ENCODE data around the gene RFX1. TPM values are rescaled to one million over a fixed set of nuclear protein-coding genes. Genes with fewer than 3 reads are reported as not detected.

RFX1 gene
- total and polyA plus RNA-seq, 7 donors: 1.6 to 7.9 (median 2.1) TPM

DNA sequence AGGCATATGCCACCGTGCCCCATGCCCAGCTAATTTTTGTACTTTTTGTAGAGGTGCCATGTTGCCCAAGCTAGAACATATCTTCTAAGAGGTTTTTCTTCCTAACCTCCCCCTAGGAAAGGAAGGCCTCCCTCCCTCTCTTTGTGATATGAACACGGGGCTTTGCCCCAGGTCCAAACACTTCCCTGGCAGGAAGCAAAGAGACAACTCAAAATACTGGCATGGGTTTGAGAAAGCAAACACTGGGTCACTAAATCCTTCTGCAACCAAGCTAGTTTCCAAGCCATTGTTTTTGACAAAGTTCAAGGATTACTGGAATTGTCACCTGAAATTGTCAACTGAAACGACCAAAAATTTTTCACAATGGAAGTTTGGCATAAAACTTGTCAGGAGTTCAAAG, 91.3 kb downstream of the RFX1 start:
- H3K36me3 ChIP-seq: peaks cover 13 to 94% (median 55%) of the 10 kb centered on the region in 4 donors
- 70 to 87% methylated on average over 3 of the region's 3 CpGs for WGBS, 2 donors
- DNase-seq: no peak
- H3K27ac ChIP-seq: no peak overlapping the region
- no peak overlapping the region for H3K4me3 ChIP-seq
- no peak for TF ChIP-seq POLR2AphosphoS5 (IDR thresholded peaks at IDR 0.05)
- TF ChIP-seq EP300 (IDR thresholded peaks at IDR 0.05): no peak
- TF ChIP-seq POLR2A (IDR thresholded peaks at IDR 0.05): no peak
- no peak for TF ChIP-seq CTCF (IDR thresholded peaks at IDR 0.05)
- no peaks in the 10 kb centered on the region for H3K9me3 ChIP-seq
- H3K4me1 ChIP-seq: no peaks in the 10 kb centered on the region
- intact Hi-C loops (cut with DNase I): no loop called here
- H3K27me3 ChIP-seq: no peaks in the 10 kb centered on the region

DNA sequence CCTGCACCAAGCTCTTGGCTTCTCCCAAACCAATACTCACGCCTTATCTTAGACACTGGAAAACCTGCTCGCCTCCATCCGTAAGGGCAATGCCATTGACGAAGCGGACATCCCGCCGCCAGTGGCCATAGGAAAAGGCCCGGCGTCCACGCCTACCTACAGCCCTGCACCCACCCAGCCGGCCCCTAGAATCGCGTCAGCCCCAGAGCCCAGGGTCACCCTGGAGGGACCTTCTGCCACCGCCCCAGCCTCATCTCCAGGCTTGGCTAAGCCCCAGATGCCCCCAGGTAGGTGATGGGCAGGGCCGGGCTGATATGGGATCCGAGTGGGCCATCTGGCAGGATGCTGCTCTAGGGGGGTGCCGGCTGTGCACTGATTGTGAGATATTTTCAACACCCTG, 92.8 kb downstream of the RFX1 start:
- DNase-seq: no peak
- Histone ChIP-seq H3K4me3 (no peak overlapping the region), H3K4me1 (no peaks in the 10 kb centered on the region), H3K27me3 (no peaks in the 10 kb centered on the region), H3K36me3 (peaks cover 6 to 85% (median 44%) of the 10 kb centered on the region in 4 donors), H3K9me3 (no peaks in the 10 kb centered on the region), H3K27ac (no peak overlapping the region)
- intact Hi-C loops (cut with DNase I): no loop called here
- TF ChIP-seq CTCF (IDR thresholded peaks at IDR 0.05) (no peak), POLR2A (IDR thresholded peaks at IDR 0.05) (no peak), EP300 (IDR thresholded peaks at IDR 0.05) (no peak), POLR2AphosphoS5 (IDR thresholded peaks at IDR 0.05) (no peak)
- 94 to 95% methylated on average over 17 of the region's 17 CpGs for WGBS, 2 donors

Other genes starting within 250 kb of the RFX1 start
- 10 to 100 TPM; 26.2 to 70.9 (median 41.3) TPM for gene MRI1, start 241.8 kb downstream of the RFX1 start, total RNA-seq
- 10 to 100 TPM in 2 of 3 donors, 1 to 10 TPM in 1; 5.8 to 27.4 (median 12.0) TPM for gene MRI1, start 241.8 kb downstream of the RFX1 start, polyA plus RNA-seq
- 100 to 1,000 TPM; 139 to 229 (median 198) TPM for gene C19orf53, start 231.9 kb downstream of the RFX1 start, total RNA-seq
- gene C19orf53, start 231.9 kb downstream of the RFX1 start, polyA plus RNA-seq: 100 to 1,000 TPM; 105 to 133 (median 113) TPM
- gene ZSWIM4, start 210.9 kb downstream of the RFX1 start, total RNA-seq: 1 to 10 TPM; 2.3 to 4.4 (median 3.3) TPM
- gene ZSWIM4, start 210.9 kb downstream of the RFX1 start, polyA plus RNA-seq: 1 to 10 TPM in 2 of 3 donors, under 1 TPM in 1; 0.60 to 3.3 (median 1.4) TPM
- not detected for gene NANOS3, start 129.2 kb downstream of the RFX1 start, total RNA-seq
- under 1 TPM in 1 of 3 donors, not detected in 2; 0.16 TPM for gene NANOS3, start 129.2 kb downstream of the RFX1 start, polyA plus RNA-seq
- gene BRME1, start 100.2 kb downstream of the RFX1 start, total RNA-seq: 1 to 10 TPM in 3 of 4 donors, under 1 TPM in 1; 0.99 to 3.6 (median 1.3) TPM
- gene BRME1, start 100.2 kb downstream of the RFX1 start, polyA plus RNA-seq: 1 to 10 TPM; 1.8 to 9.0 (median 3.2) TPM
- 10 to 100 TPM; 15.0 to 33.5 (median 21.4) TPM for gene CC2D1A, start 100.1 kb downstream of the RFX1 start, total RNA-seq
- gene CC2D1A, start 100.1 kb downstream of the RFX1 start, polyA plus RNA-seq: 10 to 100 TPM; 38.4 to 88.2 (median 65.7) TPM
- gene PODNL1, start 67.9 kb downstream of the RFX1 start, total RNA-seq: not detected
- gene PODNL1, start 67.9 kb downstream of the RFX1 start, polyA plus RNA-seq: 1 to 10 TPM; 2.5 to 5.4 (median 2.9) TPM
- gene DCAF15, start 53.8 kb downstream of the RFX1 start, total RNA-seq: 10 to 100 TPM in 3 of 4 donors, 1 to 10 TPM in 1; 7.9 to 14.6 (median 12.1) TPM
- gene DCAF15, start 53.8 kb downstream of the RFX1 start, polyA plus RNA-seq: 10 to 100 TPM; 10.2 to 46.2 (median 11.3) TPM
- 1 to 10 TPM in 1 of 4 donors, not detected in 3; 1.1 TPM for gene RLN3, start 21.8 kb upstream of the RFX1 start, total RNA-seq
- gene RLN3, start 21.8 kb upstream of the RFX1 start, polyA plus RNA-seq: not detected
- gene IL27RA, start 25.4 kb upstream of the RFX1 start, total RNA-seq: 1 to 10 TPM; 1.4 to 2.5 (median 1.5) TPM
- gene IL27RA, start 25.4 kb upstream of the RFX1 start, polyA plus RNA-seq: 10 to 100 TPM in 1 of 3 donors, 1 to 10 TPM in 1, under 1 TPM in 1; 0.60 to 10.3 (median 1.6) TPM
- gene PALM3, start 55.8 kb upstream of the RFX1 start, total RNA-seq: under 1 TPM in 2 of 4 donors, not detected in 2; 0.41 to 0.66 TPM
- 1 to 10 TPM in 1 of 3 donors, not detected in 2; 1.5 TPM for gene PALM3, start 55.8 kb upstream of the RFX1 start, polyA plus RNA-seq
- gene MISP3, start 66.5 kb upstream of the RFX1 start, total RNA-seq: 1 to 10 TPM; 1.4 to 3.8 (median 1.7) TPM
- gene MISP3, start 66.5 kb upstream of the RFX1 start, polyA plus RNA-seq: 10 to 100 TPM; 22.7 to 26.4 (median 25.2) TPM
- not detected for gene C19orf67, start 79.5 kb upstream of the RFX1 start, total RNA-seq
- under 1 TPM in 1 of 3 donors, not detected in 2; 0.06 TPM for gene C19orf67, start 79.5 kb upstream of the RFX1 start, polyA plus RNA-seq
- 10 to 100 TPM in 3 of 4 donors, 1 to 10 TPM in 1; 8.7 to 28.2 (median 11.9) TPM for gene SAMD1, start 84.4 kb upstream of the RFX1 start, total RNA-seq
- gene SAMD1, start 84.4 kb upstream of the RFX1 start, polyA plus RNA-seq: 10 to 100 TPM; 15.6 to 40.9 (median 22.4) TPM
- gene PRKACA, start 111.4 kb upstream of the RFX1 start, total RNA-seq: 10 to 100 TPM; 33.6 to 36.6 (median 35.2) TPM
- gene PRKACA, start 111.4 kb upstream of the RFX1 start, polyA plus RNA-seq: 10 to 100 TPM; 43.2 to 59.1 (median 51.3) TPM
- gene ASF1B, start 130.3 kb upstream of the RFX1 start, total RNA-seq: 1 to 10 TPM in 3 of 4 donors, not detected in 1; 1.1 to 2.0 (median 1.4) TPM
- 10 to 100 TPM in 2 of 3 donors, 1 to 10 TPM in 1; 3.6 to 26.9 (median 13.6) TPM for gene ASF1B, start 130.3 kb upstream of the RFX1 start, polyA plus RNA-seq
- gene ADGRL1, start 199.8 kb upstream of the RFX1 start, total RNA-seq: 10 to 100 TPM; 11.1 to 37.5 (median 19.1) TPM
- 10 to 100 TPM in 1 of 3 donors, 1 to 10 TPM in 2; 3.0 to 28.8 (median 4.6) TPM for gene ADGRL1, start 199.8 kb upstream of the RFX1 start, polyA plus RNA-seq